ENCODE data around the gene FARP1. TPM values are rescaled to one million over a fixed set of nuclear protein-coding genes. Genes with fewer than 3 reads are reported as not detected.

The FARP1 gene
- total RNA-seq, 4 donors from 2014 or later: 21.2 to 56.5 (median 35.1) TPM

- H3K27me3 ChIP-seq: no peaks in the 10 kb centered on the region
- DNase-seq (ENCODE audit: extremely low spot score): no peak
- peaks cover 0 to 11% (median 5%) of the 10 kb centered on the region in 4 donors for H3K4me1 ChIP-seq
- no peaks in the 10 kb centered on the region for H3K36me3 ChIP-seq
- no peak overlapping the region for H3K4me3 ChIP-seq
- intact Hi-C loops (cut with DNase I): no loop called here
- WGBS: 86% methylated on average over 9 of the region's 10 CpGs
- H3K9me3 ChIP-seq: no peaks in the 10 kb centered on the region
- H3K27ac ChIP-seq (replicated peaks in 1 of 4): no peak overlapping the region
- TF ChIP-seq EP300 (IDR thresholded peaks at IDR 0.05): no peak
- TF ChIP-seq CTCF (IDR thresholded peaks at IDR 0.05): no peak
- no peak for TF ChIP-seq POLR2A (IDR thresholded peaks at IDR 0.05; ENCODE audit: low read depth)
- no peak for TF ChIP-seq POLR2AphosphoS5 (IDR thresholded peaks at IDR 0.05)
Observed at GRCh38 chr13:98327371-98328270, 184.7 kb downstream of the FARP1 start.

GRCh38 chr13:98328511-98328910, 185.6 kb downstream of the FARP1 start:
- intact Hi-C loops (cut with DNase I): no loop called here
- DNase-seq (ENCODE audit: extremely low spot score): no peak
- Histone ChIP-seq H3K36me3 (no peaks in the 10 kb centered on the region), H3K4me3 (no peak overlapping the region), H3K4me1 (peaks cover 0 to 11% (median 5%) of the 10 kb centered on the region in 4 donors), H3K27me3 (no peaks in the 10 kb centered on the region), H3K27ac (replicated peaks in 1 of 4) (no peak overlapping the region), H3K9me3 (no peaks in the 10 kb centered on the region)
- WGBS: 93% methylated on average over 8 of the region's 8 CpGs
- TF ChIP-seq CTCF (IDR thresholded peaks at IDR 0.05): no peak
- TF ChIP-seq EP300 (IDR thresholded peaks at IDR 0.05): no peak
- TF ChIP-seq POLR2A (IDR thresholded peaks at IDR 0.05; ENCODE audit: low read depth): no peak
- no peak for TF ChIP-seq POLR2AphosphoS5 (IDR thresholded peaks at IDR 0.05)

- no peaks in the 10 kb centered on the region for H3K36me3 ChIP-seq
- peaks cover 0 to 11% (median 5%) of the 10 kb centered on the region in 4 donors for H3K4me1 ChIP-seq
- no peak overlapping the region for H3K4me3 ChIP-seq
- 82% methylated on average over 2 of the region's 2 CpGs for WGBS
- no peak for DNase-seq (ENCODE audit: extremely low spot score)
- TF ChIP-seq EP300 (IDR thresholded peaks at IDR 0.05) (no peak), POLR2A (IDR thresholded peaks at IDR 0.05; ENCODE audit: low read depth) (no peak), CTCF (IDR thresholded peaks at IDR 0.05) (no peak), POLR2AphosphoS5 (IDR thresholded peaks at IDR 0.05) (no peak)
- H3K27ac ChIP-seq (replicated peaks in 1 of 4): no peak overlapping the region
- no peaks in the 10 kb centered on the region for H3K9me3 ChIP-seq
- no peaks in the 10 kb centered on the region for H3K27me3 ChIP-seq
- intact Hi-C loops (cut with DNase I): no loop called here
Observed at GRCh38 chr13:98332222-98332621, 189.3 kb downstream of the FARP1 start.

GRCh38 chr13:98332691-98333090, 189.8 kb downstream of the FARP1 start:
- peaks cover 0 to 7% (median 3%) of the 10 kb centered on the region in 4 donors for H3K4me1 ChIP-seq
- no peaks in the 10 kb centered on the region for H3K36me3 ChIP-seq
- WGBS: 93% methylated on average over 5 of the region's 5 CpGs

More at GRCh38 chr13:98332691-98333090, 189.8 kb downstream of the FARP1 start:
- intact Hi-C loops (cut with DNase I): no loop called here
- no peak overlapping the region for H3K27ac ChIP-seq (replicated peaks in 1 of 4)
- H3K9me3 ChIP-seq: no peaks in the 10 kb centered on the region
- no peak overlapping the region for H3K4me3 ChIP-seq
- TF ChIP-seq CTCF (IDR thresholded peaks at IDR 0.05): no peak
- no peak for TF ChIP-seq POLR2AphosphoS5 (IDR thresholded peaks at IDR 0.05)
- no peak for TF ChIP-seq POLR2A (IDR thresholded peaks at IDR 0.05; ENCODE audit: low read depth)
- no peak for TF ChIP-seq EP300 (IDR thresholded peaks at IDR 0.05)
- no peak for DNase-seq (ENCODE audit: extremely low spot score)
- H3K27me3 ChIP-seq: no peaks in the 10 kb centered on the region

All from esophagus muscularis mucosa (tissue), 4 donors.